Left ventricle myocardium inferior (tissue), 1 donor: Measurements from ENCODE around the gene F2RL2. TPM values are rescaled to one million over a fixed set of nuclear protein-coding genes. Genes with fewer than 3 reads are reported as not detected.

Experiments
- DNase-seq: peaks from one replicate; pipeline ENCODE4 v3.0.0-alpha.2; 2020
- H3K27ac ChIP-seq: fragments of 200-600 bp; replicated peaks from 2 replicates; pipeline ENCODE4 v1.8.0; 2021
- H3K27me3 ChIP-seq: fragments of 200-600 bp; 2 replicates; pipeline ENCODE4 v1.8.0; 2021; ENCODE audit warnings: low read depth
- H3K36me3 ChIP-seq: fragments of 200-600 bp; 2 replicates; pipeline ENCODE4 v1.8.0; 2021
- H3K4me1 ChIP-seq: fragments of 200-600 bp; 2 replicates; pipeline ENCODE4 v1.8.0; 2021
- H3K4me3 ChIP-seq: fragments of 200-600 bp; 2 replicates; pipeline ENCODE4 v1.8.0; 2021; ENCODE audit warnings: mild to moderate bottlenecking, moderate library complexity
- H3K9me3 ChIP-seq: fragments of 200-600 bp; replicated peaks from 2 replicates; pipeline ENCODE4 v1.8.0; 2021
- intact Hi-C: fragments of 100-400 bp; cut with micrococcal nuclease; formaldehyde crosslinking; loops from one replicate; pipeline ENCODE4 v1.11.0; 2022
- total RNA-seq: library from RNA; stranded (reverse); fragmentation: NEBNext Ultra II Directional; extraction: Animal tissue kit (Norgen Biotek cat#: 25700); gene quantifications from one replicate; pipeline ENCODE4 v1.2.1, GENCODE V29; 2021
- TF ChIP-seq, protein P1 (sequence below): fragments of 200-600 bp; IDR thresholded peaks from 2 replicates; pipeline ENCODE4 v1.8.0; 2021; ENCODE audit warnings: antibody characterized with exemption, mild to moderate bottlenecking, borderline replicate concordance
- donor health status: DM: no; HTN: yes; CAD: no; lungs with severe emphysema.

Gene F2RL2
- total RNA-seq, 1 donor from 2014 or later = 0.22 TPM

DNA sequence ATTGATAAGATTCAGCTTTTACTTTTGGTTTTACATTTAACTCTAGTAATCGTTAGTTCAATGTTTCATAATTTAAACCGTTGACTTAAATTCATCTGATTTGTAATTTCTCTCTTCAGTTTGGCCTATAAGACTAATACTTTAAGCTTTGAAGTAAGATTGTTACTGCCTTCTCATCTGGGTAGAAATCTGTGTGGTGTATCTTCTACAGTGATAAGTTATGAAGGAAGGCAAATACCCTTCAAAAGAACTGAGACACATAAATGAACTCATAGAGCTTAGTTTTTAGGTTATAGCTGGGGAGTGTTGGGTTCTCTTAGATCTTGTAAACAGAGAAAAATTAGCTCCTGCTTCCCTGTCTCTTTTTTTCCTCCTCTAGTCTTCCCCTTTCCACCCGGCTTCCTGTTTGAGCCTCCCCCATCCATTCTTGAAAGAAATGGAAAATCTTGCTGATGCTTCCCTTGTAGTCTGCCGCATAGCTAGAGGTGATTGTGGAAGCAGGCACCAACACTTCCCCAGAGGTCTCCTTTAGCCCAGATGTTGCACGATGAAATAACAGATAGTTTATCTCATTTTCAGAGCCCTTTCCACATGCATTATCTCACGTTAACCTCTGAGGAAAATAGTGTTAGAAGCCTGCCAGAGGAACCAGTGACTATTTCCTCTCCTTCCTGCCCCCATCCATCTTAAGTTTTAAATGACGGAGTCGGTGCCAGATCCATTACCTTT, 2.0 kb upstream of the F2RL2 start:
- Histone ChIP-seq H3K27me3 (no peaks in the 10 kb centered on the region), H3K9me3 (no peaks in the 10 kb centered on the region), H3K4me1 (no peaks in the 10 kb centered on the region), H3K27ac (no peak overlapping the region), H3K4me3 (no peak overlapping the region), H3K36me3 (no peaks in the 10 kb centered on the region)
- intact Hi-C loops = no loop called here
- TF ChIP-seq, protein P1, sequence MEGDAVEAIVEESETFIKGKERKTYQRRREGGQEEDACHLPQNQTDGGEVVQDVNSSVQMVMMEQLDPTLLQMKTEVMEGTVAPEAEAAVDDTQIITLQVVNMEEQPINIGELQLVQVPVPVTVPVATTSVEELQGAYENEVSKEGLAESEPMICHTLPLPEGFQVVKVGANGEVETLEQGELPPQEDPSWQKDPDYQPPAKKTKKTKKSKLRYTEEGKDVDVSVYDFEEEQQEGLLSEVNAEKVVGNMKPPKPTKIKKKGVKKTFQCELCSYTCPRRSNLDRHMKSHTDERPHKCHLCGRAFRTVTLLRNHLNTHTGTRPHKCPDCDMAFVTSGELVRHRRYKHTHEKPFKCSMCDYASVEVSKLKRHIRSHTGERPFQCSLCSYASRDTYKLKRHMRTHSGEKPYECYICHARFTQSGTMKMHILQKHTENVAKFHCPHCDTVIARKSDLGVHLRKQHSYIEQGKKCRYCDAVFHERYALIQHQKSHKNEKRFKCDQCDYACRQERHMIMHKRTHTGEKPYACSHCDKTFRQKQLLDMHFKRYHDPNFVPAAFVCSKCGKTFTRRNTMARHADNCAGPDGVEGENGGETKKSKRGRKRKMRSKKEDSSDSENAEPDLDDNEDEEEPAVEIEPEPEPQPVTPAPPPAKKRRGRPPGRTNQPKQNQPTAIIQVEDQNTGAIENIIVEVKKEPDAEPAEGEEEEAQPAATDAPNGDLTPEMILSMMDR = no peak
- no peak for DNase-seq

DNA sequence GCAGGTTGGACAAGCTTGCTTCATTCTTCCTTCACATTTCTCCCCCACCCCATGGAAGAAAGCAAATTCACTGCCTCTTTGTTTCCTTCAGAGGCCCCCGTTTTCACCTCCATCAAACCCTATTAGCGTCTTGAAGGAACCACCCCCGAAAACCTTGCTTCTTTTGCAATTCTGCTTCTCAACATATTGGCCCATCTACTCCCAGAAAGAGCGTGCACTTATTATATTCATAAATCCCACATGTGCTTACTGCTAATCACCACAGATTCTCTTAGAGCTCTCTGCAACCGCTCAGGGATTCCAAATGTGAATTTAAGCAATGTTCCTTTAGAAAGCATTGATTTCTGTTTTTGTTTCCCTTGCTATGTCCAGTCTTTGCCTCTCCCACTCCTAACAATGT, 1.1 kb downstream of the F2RL2 start:
- DNase-seq = no peak
- Histone ChIP-seq H3K4me3 (no peak overlapping the region), H3K4me1 (no peaks in the 10 kb centered on the region), H3K27me3 (no peaks in the 10 kb centered on the region), H3K27ac (no peak overlapping the region), H3K36me3 (no peaks in the 10 kb centered on the region), H3K9me3 (no peaks in the 10 kb centered on the region)
- TF ChIP-seq, protein P1 = no peak
- intact Hi-C loops = no loop called here

DNA sequence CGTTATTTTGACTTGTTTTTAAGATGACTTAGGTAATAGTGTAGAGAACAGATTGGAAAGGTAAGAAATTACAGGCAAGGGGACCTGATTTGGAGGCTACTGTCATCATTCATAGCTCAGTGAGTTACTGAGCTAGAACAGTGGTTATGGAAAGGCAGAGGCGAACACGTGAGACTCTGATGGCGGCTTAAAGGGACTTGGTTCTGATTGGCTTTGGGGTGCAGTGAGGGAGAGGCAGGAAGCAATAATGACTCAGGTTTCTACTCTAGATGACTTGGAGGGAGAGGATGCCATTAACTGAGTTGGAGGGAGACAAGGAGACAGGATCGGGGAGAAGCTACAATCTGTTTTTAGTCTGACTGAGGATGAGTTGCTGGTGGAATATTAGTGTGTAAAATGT, 3.0 kb downstream of the F2RL2 start:
- DNase-seq = no peak
- Histone ChIP-seq H3K4me1 (no peaks in the 10 kb centered on the region), H3K4me3 (no peak overlapping the region), H3K36me3 (no peaks in the 10 kb centered on the region), H3K9me3 (no peaks in the 10 kb centered on the region), H3K27ac (no peak overlapping the region), H3K27me3 (no peaks in the 10 kb centered on the region)
- TF ChIP-seq, protein P1 = no peak
- intact Hi-C loops = no loop called here

DNA sequence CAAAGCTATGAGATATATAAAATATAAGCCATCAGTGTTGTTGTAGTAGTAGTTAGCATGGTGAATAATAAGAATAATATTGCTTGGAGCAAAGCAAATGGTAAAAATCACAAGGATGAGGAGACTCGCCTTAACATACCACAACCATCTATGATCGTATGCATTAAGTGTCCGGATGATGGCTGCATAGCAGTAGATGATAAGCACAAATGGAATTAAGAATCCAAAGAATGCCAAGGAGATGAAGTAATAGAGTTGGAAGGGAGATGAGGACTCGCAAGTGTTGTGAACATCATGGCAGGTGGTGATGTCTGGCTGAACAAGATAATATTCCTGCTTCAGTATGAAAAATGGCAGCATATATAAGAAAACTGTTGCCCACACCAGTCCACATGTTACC, 5.5 kb downstream of the F2RL2 start:
- Histone ChIP-seq H3K36me3 (no peaks in the 10 kb centered on the region), H3K27me3 (no peaks in the 10 kb centered on the region), H3K9me3 (no peaks in the 10 kb centered on the region), H3K27ac (no peak overlapping the region), H3K4me3 (no peak overlapping the region), H3K4me1 (no peaks in the 10 kb centered on the region)
- intact Hi-C loops = no loop called here
- TF ChIP-seq, protein P1 = no peak
- no peak for DNase-seq

DNA sequence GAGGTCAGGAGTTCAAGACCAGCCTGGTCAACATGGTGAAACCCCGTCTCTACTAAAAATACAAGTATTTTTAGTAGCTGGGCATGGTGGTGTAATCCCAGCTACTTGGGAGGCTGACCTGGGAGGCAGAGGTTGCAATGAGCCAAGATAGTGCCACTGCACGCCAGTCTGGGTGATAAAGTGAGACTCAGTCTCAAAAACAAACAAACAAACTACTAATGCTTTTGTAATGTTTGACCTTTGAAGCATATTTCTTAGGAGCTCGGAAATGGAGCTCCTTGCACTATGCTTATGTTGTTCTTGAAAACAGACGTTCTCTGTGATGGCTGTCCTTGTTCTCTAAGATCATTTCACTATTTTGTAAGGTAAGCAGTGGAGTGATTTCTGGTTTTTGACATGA, 6.0 kb downstream of the F2RL2 start:
- Histone ChIP-seq H3K9me3 (no peaks in the 10 kb centered on the region), H3K27ac (no peak overlapping the region), H3K36me3 (no peaks in the 10 kb centered on the region), H3K4me1 (no peaks in the 10 kb centered on the region), H3K27me3 (no peaks in the 10 kb centered on the region), H3K4me3 (no peak overlapping the region)
- TF ChIP-seq, protein P1 = no peak
- no peak for DNase-seq
- intact Hi-C loops = no loop called here
